Measurements from ENCODE around the gene THBS3.

THBS3 gene

DNA sequence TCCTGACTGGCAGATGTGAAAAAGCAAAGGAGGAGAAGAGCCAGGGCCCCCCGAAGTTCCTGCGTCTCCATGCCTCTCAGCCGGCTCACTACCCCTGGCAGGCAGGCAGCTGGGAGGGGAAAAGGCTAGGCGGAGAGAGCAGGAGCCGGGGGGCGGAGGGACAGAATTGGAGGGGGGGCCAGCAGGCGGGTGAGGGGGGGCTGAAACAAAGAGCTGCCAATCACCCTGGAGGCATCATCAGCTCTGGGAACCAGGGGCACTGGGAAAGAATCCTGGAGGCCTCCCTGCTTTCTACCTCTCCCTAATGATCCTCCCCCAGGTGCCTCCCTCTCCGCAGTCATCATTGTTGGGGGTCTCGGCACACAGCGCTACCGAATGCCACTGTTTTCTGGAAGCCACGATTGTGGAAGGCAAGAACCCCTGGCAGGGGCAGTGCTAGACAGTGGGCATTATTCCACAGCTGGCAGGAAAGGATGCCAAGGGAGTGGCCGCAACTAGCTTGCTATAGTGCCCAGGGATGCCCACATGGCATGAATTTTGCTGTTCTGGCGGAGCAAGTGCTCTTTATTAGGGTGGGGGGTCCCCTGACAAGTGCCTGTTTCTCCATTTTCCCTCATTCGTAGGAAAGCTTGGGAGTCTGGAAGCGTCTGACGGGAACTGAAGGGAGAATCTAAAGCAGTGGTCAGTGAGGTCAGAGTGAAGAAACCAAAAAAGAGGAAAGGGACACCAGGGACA, at the start of gene THBS3:
THBS3 (minus strand) TSS at position 92 of the 735 bp plus-strand sequence; CDS start at position 71, 21 bp downstream.
- DNase-seq (ENCODE audit: low read depth), result no peak
- TF ChIP-seq, protein P1, sequence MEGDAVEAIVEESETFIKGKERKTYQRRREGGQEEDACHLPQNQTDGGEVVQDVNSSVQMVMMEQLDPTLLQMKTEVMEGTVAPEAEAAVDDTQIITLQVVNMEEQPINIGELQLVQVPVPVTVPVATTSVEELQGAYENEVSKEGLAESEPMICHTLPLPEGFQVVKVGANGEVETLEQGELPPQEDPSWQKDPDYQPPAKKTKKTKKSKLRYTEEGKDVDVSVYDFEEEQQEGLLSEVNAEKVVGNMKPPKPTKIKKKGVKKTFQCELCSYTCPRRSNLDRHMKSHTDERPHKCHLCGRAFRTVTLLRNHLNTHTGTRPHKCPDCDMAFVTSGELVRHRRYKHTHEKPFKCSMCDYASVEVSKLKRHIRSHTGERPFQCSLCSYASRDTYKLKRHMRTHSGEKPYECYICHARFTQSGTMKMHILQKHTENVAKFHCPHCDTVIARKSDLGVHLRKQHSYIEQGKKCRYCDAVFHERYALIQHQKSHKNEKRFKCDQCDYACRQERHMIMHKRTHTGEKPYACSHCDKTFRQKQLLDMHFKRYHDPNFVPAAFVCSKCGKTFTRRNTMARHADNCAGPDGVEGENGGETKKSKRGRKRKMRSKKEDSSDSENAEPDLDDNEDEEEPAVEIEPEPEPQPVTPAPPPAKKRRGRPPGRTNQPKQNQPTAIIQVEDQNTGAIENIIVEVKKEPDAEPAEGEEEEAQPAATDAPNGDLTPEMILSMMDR (IDR thresholded peaks at IDR 0.05; ENCODE audit: insufficient read depth, low read depth, low read length, missing control alignments), result no peak
- peak within 1 kb of the TSS; percentile 60 for H3K4me3 ChIP-seq (ENCODE audit: low read length)

DNA sequence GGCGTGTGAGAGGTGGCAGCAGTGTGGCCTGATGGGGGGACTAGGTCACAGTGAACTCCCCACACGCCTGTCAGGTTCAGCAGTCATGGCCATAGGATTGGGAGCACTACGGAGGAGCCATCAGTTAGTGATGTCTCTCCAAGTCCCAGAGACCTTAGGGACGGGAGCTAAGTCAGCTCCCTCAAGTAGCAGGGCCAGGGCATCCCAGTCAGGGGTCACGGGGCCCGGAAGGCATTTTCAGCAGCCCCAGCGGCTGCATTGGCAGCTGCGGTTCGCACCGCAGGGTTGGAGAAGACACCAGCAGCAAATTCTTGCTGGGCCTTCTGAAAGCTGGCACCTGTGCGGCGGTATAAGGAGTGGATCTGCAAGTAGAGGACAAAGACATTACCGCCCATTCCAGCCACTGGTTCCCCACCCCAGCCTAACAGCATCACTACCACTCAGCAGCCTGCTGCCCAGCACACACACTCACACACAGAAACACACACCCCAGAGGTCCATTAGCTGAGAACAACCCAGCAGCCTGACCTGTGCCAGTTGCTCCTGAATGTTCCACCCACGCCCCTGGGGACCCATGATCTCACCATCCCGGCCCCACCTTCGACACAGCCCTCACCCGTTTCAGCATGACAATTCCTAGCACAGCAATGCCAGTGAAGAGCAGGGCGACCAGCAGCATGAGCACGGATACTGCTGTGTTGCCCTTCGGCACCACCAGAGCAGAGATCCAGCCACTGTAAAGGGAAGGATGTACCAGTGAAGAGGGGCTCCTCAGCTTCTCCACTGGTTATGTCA, 48.6 kb upstream of the THBS3 start:
- H3K4me3 ChIP-seq (ENCODE audit: low read length), result no peak overlapping the region
- TF ChIP-seq, protein P1 (IDR thresholded peaks at IDR 0.05; ENCODE audit: insufficient read depth, low read depth, low read length, missing control alignments), result no peak

DNA sequence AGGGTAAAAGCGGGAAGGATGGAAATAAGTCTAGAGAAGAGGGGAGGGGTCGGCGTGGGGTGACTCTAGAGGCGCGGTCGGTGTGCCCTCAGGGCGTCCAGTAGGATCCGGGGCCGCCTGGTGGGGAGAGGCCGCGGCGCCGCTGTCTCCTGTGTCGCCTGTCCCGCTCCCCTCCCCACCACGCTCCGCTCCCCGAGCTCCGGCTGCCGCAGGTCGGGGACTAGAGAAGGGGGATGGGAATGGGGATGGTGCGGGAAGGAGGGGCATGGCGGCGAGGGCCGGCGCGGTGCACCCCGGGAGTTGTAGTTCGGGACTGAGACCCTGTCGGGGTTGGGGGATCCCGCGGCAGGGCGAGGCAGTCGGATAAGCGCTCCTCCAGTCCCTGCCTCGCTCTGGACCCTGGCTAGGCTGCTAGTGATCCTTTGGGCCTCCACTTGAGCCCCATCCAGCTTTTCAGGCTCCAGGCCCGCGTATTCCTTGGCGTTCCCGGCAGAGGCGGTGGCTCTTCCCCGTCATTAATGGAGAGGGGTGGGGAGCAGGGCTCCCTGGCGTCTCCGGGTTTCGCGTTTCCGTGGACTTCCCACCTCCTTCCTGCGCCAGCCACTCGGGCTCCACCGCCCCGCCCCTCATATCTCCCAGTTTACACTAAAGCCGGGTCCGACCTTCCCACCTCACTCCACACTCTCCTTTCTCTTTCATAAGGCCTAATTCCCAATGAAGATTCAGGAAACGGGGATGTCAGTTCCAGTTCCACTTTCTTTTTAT, 47.7 kb upstream of the THBS3 start, which contains the start of gene ENTREP3:
ENTREP3 (minus strand) TSS at position 241 of the 765 bp plus-strand sequence. CDS start 606 bp downstream, outside the sequence.
- peak; percentile 78 for DNase-seq (ENCODE audit: low read depth)
- H3K4me3 ChIP-seq (ENCODE audit: low read length), result peak within 1 kb of the TSS; percentile 76
- TF ChIP-seq, protein P1 (IDR thresholded peaks at IDR 0.05; ENCODE audit: insufficient read depth, low read depth, low read length, missing control alignments), result no peak

More for the DNA sequence above, 48.6 kb upstream of the THBS3 start:
- DNase-seq (ENCODE audit: low read depth), result peak; percentile 38

DNA sequence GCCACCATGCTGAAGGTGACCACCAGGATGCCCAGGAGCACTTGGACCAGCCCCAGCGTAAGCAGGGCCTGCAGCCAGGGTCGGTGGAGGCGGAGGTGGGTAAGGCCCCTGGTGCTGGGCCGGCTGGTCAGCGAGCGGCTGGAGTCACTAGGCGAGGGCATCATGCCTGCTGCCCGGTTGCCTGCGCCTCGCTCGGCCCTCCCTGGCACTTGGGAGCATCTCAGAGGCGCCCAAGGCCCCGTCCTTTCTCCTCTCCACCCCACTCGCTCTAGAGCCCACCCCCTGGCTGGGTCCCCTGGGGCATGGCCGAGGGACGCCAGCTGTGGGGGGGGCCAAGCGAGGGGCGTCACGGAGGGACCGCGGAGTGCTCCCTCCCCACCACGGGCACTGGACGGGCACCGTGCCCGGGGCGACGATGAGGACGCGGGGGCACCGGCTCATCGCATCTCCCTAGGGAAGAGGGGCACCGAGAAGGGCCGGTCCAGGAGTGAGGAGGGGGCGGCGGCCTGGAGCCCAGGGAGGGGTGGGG, 47.1 kb upstream of the THBS3 start:
- TF ChIP-seq, protein P1 (IDR thresholded peaks at IDR 0.05; ENCODE audit: insufficient read depth, low read depth, low read length, missing control alignments), result no peak
- H3K4me3 ChIP-seq (ENCODE audit: low read length), result peak overlapping the region; percentile 76
- DNase-seq (ENCODE audit: low read depth), result no peak

DNA sequence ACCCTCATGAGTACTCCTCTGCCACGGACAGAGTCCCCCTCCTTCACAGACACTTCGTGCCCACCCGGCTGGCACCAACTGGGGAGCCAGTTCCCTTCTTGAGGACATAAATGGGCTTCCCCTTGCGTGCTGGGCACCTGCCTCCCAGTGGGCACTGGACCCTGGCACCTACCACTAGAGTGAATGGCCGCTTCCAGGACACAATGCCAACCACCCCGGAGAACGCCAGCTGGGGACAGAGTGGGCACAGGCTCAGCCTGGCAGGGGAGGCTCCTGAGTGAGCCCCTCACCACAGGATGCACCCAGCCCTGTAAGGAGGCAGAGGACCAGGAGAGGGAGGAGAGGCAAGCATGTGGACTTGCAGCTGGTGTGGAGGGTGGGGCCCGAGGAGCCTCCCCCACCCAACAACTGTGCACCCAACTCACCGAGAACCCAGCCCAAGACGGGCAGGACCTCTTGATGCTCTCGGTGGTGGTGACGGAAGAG, 46.6 kb upstream of the THBS3 start:
- DNase-seq (ENCODE audit: low read depth), result no peak
- H3K4me3 ChIP-seq (ENCODE audit: low read length), result peak overlapping the region; percentile 76
- TF ChIP-seq, protein P1 (IDR thresholded peaks at IDR 0.05; ENCODE audit: insufficient read depth, low read depth, low read length, missing control alignments), result no peak

DNA sequence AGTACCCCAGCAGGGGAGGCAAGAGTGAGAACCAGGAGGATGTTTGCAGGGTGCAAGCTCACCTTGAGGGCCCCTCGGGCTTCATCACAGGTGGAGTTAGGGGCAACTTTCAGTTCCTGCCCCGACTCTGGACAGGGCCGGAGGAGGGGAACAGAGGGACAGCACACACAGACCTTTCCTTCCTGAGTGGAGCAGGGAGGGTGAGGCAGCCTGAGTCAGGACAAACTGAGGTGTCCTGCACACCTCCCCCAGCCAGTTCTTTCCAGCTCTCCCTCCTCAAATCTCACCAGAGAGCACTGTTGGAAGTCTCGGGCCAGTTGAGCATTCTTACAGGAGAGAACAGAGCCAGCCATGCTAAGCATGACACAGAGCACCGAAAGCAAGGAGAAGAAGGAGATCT, 46.1 kb upstream of the THBS3 start:
- TF ChIP-seq, protein P1 (IDR thresholded peaks at IDR 0.05; ENCODE audit: insufficient read depth, low read depth, low read length, missing control alignments), result no peak
- DNase-seq (ENCODE audit: low read depth), result peak; percentile 44
- peak overlapping the region; percentile 76 for H3K4me3 ChIP-seq (ENCODE audit: low read length)
